GDM1 (cell line): ENCODE results near the gene ABHD5.

Experiments used
- DNase-seq: peaks from one replicate; lab custom pipeline; 2025; lab: John Stamatoyannopoulos, UW

Gene ABHD5

DNA sequence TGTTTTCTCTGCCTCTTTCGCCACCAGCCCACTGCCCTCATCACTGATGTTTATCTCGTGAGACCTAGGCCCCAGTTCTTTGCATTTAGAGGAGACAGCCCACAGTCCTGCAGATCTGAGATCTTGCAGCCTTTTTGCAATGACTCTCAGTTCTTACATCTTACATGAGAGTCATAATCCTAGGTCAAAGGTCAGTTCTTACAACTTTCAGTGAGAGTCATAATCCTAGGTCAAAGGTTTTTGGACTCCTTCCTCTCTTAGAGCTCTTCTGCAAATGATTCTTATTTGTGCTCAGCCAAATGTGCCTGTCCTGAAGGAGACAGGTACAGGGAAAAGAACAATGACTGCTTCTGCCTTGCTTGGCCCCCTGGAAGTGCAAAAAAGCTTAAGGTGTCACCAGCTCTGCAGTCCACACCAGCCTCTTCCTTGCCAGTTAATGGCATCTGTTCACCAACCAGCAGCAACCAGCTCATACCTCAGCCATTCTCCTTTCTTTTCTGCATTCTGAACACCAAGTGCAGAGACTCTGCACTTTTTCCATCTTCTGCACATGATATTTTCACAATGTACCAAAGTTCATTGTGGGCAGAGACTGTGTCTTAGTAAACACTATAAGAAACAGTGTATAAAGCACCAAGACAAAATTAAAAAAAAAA is 67.1 kb downstream of the ABHD5 start:
- DNase-seq = no peak

GRCh38 chr3:43758592-43759225 is 68.0 kb downstream of the ABHD5 start:
- no peak for DNase-seq

GRCh38 chr3:43759297-43759782 is 68.6 kb downstream of the ABHD5 start:
- DNase-seq = no peak

GRCh38 chr3:43759938-43760337 is 69.2 kb downstream of the ABHD5 start:
- no peak for DNase-seq

DNA sequence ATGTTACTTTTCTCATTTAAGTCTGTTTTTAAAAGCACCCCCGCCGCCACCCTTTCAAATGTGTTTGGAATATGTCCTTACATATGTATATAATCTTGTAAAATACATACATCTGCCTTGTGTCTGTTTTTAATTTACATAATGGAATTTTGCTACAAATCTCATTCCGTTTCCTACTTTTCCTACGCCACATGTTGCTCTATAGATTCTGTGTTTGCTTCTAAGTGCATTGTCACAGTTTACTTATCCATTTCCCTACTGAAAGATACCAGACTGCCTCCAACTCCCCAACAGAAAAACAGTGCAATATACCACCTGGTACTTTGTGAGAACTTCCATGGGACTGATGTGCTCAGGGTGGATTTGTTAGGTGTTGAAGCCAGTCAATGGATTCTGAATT is 70.2 kb downstream of the ABHD5 start:
- DNase-seq = no peak

- DNase-seq = no peak
Observed at GRCh38 chr3:43762451-43762850, 71.7 kb downstream of the ABHD5 start.

DNA sequence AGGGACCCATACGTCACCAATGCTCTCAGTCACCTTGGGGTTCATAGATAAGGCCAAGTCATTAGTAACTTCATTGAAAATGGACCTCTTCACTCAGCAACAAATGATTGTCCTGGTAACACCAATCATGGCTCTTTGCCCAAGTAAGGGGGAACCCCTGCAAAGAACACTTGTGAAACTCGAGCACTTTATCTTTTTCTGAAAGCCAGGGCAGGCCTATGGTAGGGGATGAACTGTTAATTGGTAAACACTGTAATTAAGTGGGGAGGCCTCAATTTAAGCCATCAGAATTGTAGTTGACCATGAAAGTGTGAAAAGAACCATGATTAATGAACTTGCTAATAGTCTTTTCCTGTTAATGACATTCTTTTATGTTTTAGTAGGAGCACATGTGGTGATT is 73.3 kb downstream of the ABHD5 start:
- no peak for DNase-seq

DNA sequence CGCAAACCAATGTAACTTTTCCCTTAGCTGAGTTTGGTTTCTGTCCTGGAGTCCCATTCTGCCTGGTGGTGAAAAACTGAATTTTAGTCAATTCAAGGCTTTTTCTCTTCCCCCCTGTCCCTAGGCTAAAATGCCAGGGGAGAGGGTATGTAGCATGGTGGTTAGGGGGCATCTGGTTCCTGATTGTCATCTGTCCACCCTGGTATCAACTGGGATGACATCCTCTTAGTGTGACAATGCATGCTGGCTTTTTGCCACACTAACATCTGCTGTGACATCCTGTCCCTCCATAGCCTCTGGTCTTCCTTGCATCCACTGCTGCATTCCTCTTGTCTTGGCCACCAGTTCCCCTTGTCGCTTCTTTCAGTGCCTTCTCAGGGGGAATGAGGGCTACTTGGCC is 73.7 kb downstream of the ABHD5 start:
- DNase-seq = no peak

GRCh38 chr3:43765521-43765971 is 74.8 kb downstream of the ABHD5 start:
- no peak for DNase-seq

DNA sequence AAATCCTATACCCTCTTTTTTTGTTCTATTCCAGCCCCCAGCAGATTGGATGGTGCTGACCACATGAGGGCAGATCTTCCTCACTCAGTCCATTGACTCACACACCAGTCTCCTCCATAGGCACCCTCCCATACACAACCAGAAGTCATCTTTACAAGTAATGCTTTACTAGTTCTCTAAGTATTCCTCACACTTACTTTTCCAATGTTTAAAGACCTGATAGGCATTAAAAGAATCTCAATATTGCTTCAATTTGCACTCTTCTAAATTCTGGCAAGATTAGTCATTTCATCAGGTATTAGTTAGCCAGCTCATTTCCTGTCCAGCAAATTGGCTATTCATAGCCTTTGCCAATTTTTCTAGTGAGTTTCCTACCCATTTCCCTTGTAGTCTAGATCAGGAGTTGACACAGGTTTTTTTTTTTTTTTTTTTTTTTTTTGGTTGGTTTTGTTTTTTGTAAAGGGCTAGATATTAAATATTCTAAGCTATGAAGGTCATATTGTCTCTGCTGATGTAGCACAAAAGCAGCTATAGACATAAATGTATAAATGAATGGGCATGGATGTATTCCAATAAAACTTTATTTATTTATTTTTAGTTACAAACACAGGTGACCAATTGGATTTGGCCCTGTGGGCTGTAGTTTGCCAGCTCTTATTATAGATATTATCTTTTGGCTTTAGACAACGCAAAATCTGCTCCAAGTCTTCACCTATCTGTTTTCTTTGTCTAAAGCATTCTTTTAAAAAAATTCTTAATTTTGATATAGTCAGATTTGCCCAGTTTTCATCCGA is 76.1 kb downstream of the ABHD5 start:
- no peak for DNase-seq

GRCh38 chr3:43768381-43768973 is 77.7 kb downstream of the ABHD5 start:
- no peak for DNase-seq

DNA sequence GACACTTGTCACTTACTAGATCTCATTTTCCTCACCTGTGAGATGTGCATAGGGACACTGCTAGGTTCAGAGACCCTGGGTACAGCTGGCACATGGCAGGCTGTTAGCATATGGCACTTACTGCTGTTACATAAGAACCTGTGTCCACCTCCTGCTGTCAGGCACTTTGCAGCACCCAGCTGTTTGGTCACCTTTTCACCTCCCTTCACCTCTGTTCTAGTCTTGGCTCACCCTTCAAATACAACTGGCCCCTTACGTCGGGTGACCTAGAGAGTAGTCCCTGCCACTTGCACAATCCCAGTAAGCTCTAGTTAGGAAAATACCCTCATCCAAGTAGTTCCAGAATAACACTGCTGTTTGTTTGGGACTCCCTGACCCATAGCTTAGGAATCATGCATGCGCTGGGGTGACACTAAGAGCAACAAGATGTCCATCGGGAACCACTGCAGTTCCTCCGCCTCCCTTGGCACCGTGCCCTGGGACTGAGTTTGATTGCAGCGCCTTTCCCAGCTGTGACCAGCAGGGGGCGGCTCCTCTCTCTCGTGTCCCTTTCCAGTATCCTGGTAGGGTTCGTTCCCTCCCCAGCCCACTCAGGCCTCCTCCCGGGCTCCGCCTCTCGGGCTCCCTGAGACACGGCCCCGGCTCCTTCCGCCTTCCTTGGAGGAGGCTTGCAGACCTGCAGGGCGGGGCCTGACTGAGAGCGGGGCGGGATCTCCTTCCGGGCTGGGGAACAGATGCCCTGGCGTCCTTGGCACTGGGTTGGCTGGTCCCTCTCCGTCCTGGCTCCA is 78.6 kb downstream of the ABHD5 start:
- peak; percentile 56 for DNase-seq

GRCh38 chr3:43769885-43770425 is 79.2 kb downstream of the ABHD5 start:
- no peak for DNase-seq

- peak; percentile 16 for DNase-seq
Observed at GRCh38 chr3:43770426-43771103, 79.8 kb downstream of the ABHD5 start.

- DNase-seq = no peak
Observed at GRCh38 chr3:43771610-43772009, 80.9 kb downstream of the ABHD5 start.

DNA sequence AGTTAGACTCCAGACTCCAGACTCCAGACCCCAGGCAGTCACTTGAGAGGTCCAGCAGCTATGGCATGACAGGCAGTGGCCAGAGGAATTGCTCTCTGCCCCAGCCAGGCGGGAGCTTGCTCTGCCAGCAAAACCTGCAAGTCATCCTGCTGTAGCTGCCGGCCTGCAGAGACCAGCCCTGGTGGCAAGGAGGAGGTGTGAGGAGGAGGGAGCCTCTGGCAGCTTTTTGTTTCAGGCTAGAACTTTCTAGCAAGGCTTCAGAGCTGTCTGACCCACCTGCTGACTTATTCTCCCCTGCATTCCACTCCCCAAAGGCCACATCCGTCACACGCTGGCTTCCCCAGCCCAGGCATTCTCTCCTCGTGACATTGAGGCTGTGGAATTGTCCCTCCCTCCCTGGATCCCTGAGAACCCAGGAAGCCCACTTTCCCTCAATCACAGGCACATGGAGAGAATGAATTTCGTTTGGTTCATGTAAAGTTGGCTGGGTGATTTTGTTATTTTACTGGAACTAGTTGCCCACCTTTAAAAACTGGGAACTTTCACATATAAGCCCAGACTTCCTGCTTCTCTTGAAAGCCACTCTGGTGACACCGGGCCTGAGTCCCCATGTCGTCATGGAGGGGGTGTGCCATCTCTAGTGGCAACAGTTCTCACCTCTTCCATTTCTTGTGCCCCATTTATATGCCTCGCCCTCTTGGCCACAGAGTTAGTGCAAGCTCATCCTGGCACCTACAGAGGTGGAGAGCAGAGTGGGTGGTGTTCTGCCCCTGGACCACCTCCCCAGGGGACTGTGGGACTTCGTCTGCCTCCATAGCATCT is 82.7 kb downstream of the ABHD5 start:
- peak; percentile 54 for DNase-seq

- no peak for DNase-seq
Observed at GRCh38 chr3:43774799-43775198, 84.1 kb downstream of the ABHD5 start.

- DNase-seq = no peak
Observed at GRCh38 chr3:43776101-43776500, 85.4 kb downstream of the ABHD5 start.

- no peak for DNase-seq
Observed at GRCh38 chr3:43779850-43780249, 89.1 kb downstream of the ABHD5 start.

GRCh38 chr3:43782541-43782940 is 91.8 kb downstream of the ABHD5 start:
- DNase-seq = no peak
